ENCODE results near the gene TMC4. TPM values are rescaled to one million over a fixed set of nuclear protein-coding genes. Genes with fewer than 3 reads are reported as not detected.

The TMC4 gene
- total and polyA plus RNA-seq, 2 experiments from 2014 or later: 2.3 to 7.8 TPM

- TF ChIP-seq REST (IDR thresholded peaks at IDR 0.05; ENCODE audit: unreplicated experiment) (no peak), JUNB (IDR thresholded peaks at IDR 0.05; ENCODE audit: unreplicated experiment) (no peak), NANOG (IDR thresholded peaks at IDR 0.05; ENCODE audit: borderline replicate concordance) (no peak), STAT1 (IDR thresholded peaks at IDR 0.05; ENCODE audit: unreplicated experiment) (no peak), ZNF114 (CRISPR knock-in tag; IDR thresholded peaks at IDR 0.05) (no peak), POLR2AphosphoS5 (IDR thresholded peaks at IDR 0.05; ENCODE audit: low read depth) (no peak), EZH2 (IDR thresholded peaks at IDR 0.05; ENCODE audit: low read depth, unreplicated experiment) (no peak)
These were observed 20.1 kb upstream of the TMC4 start (continued) for GRCh38 chr19:54193011-54193410.

DNA sequence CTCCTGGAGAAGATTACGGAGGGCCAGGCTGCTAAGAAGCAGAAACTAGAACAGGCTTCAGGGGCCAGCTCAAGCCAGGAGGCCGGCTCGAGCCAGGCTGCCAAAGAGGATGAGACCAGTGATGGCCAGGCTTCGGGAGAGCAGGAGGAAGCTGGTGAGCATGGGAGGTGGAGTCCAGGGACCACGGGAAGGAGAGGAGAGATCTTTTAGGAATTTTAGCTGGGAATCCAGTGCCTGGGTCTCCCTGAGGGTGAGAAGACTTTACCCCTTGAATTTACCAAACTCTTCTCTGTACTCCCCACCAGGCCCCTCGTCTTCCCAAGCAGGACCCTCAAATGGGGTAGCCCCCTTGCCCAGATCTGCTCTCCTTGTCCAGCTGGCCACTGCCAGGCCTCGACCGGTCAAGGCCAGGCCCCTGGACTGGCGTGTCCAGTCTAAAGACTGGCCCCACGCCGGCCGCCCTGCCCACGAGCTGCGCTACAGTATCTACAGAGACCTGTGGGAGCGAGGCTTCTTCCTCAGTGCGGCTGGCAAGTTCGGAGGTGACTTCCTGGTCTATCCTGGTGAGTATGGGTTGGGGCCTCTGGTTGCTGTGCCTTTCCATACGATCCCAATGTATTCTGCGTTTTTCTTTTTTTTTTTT is 19.0 kb upstream of the TMC4 start:
- no peaks in the 10 kb centered on the region for H3K9me2 ChIP-seq (ENCODE audit: insufficient read depth)
- no peak for ATAC-seq
- H3K79me2 ChIP-seq (replicated peaks; ENCODE audit: insufficient read depth): peaks cover 42% of the 10 kb centered on the region
- H2AFZ ChIP-seq: 0 out of 2 replicates have a peak overlapping the region, but pooled peaks have one; percentile 86
- H3K27me3 ChIP-seq (ENCODE audit: insufficient read depth): no peaks in the 10 kb centered on the region
- peak overlapping the region; percentile 97 for H3K4me3 ChIP-seq
- H3K36me3 Mint-ChIP-seq (ENCODE audit: low read depth): peaks cover 42% of the 10 kb centered on the region
- H3K4me1 Mint-ChIP-seq: peaks cover 26% of the 10 kb centered on the region
- peaks cover 7% of the 10 kb centered on the region; the same call in 1 of the 2 replicates for H3K4me1 ChIP-seq (ENCODE audit: insufficient read depth)
- peaks cover 19% of the 10 kb centered on the region for H3K36me3 ChIP-seq (ENCODE audit: insufficient read depth)
- H3K4me3 Mint-ChIP-seq: peak overlapping the region; percentile 88
- no peak for DNase-seq (ENCODE audit: low spot score)
- peak overlapping the region; percentile 94 for H3K27ac ChIP-seq (ENCODE audit: low read depth)
- H3K27ac Mint-ChIP-seq: peak overlapping the region; percentile 90
- no peaks in the 10 kb centered on the region; the same call in 2 of the 3 replicates for H3K9me3 Mint-ChIP-seq
- H4K20me1 ChIP-seq (replicated peaks; ENCODE audit: insufficient read depth): peaks cover 15% of the 10 kb centered on the region
- peaks cover 18% of the 10 kb centered on the region for H3K27me3 Mint-ChIP-seq (ENCODE audit: insufficient read depth, low read depth, poor library complexity)
- peak overlapping the region; percentile 98 for H3K4me2 ChIP-seq
- H3F3A ChIP-seq (replicated peaks; ENCODE audit: low read depth): peaks cover 18% of the 10 kb centered on the region
- no peak for TF ChIP-seq REST (IDR thresholded peaks at IDR 0.05; ENCODE audit: unreplicated experiment)
- no peak for TF ChIP-seq STAT1 (IDR thresholded peaks at IDR 0.05; ENCODE audit: unreplicated experiment)
- no peak for TF ChIP-seq EZH2 (IDR thresholded peaks at IDR 0.05; ENCODE audit: low read depth, unreplicated experiment)
- TF ChIP-seq, protein P1, sequence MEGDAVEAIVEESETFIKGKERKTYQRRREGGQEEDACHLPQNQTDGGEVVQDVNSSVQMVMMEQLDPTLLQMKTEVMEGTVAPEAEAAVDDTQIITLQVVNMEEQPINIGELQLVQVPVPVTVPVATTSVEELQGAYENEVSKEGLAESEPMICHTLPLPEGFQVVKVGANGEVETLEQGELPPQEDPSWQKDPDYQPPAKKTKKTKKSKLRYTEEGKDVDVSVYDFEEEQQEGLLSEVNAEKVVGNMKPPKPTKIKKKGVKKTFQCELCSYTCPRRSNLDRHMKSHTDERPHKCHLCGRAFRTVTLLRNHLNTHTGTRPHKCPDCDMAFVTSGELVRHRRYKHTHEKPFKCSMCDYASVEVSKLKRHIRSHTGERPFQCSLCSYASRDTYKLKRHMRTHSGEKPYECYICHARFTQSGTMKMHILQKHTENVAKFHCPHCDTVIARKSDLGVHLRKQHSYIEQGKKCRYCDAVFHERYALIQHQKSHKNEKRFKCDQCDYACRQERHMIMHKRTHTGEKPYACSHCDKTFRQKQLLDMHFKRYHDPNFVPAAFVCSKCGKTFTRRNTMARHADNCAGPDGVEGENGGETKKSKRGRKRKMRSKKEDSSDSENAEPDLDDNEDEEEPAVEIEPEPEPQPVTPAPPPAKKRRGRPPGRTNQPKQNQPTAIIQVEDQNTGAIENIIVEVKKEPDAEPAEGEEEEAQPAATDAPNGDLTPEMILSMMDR (conservative IDR thresholded peaks at IDR 0.05; ENCODE audit: low read depth in 2 of 2): no peak
- TF ChIP-seq, protein P2, sequence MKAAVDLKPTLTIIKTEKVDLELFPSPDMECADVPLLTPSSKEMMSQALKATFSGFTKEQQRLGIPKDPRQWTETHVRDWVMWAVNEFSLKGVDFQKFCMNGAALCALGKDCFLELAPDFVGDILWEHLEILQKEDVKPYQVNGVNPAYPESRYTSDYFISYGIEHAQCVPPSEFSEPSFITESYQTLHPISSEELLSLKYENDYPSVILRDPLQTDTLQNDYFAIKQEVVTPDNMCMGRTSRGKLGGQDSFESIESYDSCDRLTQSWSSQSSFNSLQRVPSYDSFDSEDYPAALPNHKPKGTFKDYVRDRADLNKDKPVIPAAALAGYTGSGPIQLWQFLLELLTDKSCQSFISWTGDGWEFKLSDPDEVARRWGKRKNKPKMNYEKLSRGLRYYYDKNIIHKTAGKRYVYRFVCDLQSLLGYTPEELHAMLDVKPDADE (IDR thresholded peaks at IDR 0.05): no peak
- TF ChIP-seq ZNF114 (CRISPR knock-in tag; IDR thresholded peaks at IDR 0.05): no peak
- TF ChIP-seq EZH2phosphoT487 (IDR thresholded peaks at IDR 0.05; ENCODE audit: unreplicated experiment): no peak
- TF ChIP-seq NANOG (IDR thresholded peaks at IDR 0.05; ENCODE audit: borderline replicate concordance): no peak
- TF ChIP-seq ZNF331 (CRISPR knock-in tag; IDR thresholded peaks at IDR 0.05; ENCODE audit: low read depth): no peak
